Thymus (tissue), 11 donors: ENCODE measurements around the gene C16orf95. TPM values are rescaled to one million over a fixed set of nuclear protein-coding genes. Genes with fewer than 3 reads are reported as not detected.
A peak's percentile ranks its signal among the peaks of the same experiment; 100 is the strongest.

Source experiments
- DNase-seq, 9 donors: peaks; one replicate each; pipeline ENCODE4 v3.0.0-alpha.2; 2013; ENCODE audit warnings: low spot score in 9 of 9, low read depth in 6 of 9, missing footprints in 1 of 9
- H3K27ac ChIP-seq, 2 donors: one replicate each; pipeline ENCODE4 v1.5.1; 2013; ENCODE audit warnings: control low read depth in 1 of 2, low read depth in 1 of 2, low read length in 1 of 2, mild to moderate bottlenecking in 1 of 2, moderate library complexity in 1 of 2
- H3K27me3 ChIP-seq, 2 donors: one replicate each; pipeline ENCODE4 v1.5.1; 2013; ENCODE audit warnings: low read length in 1 of 2; ENCODE audit not compliant: control insufficient read depth in 2 of 2, insufficient read depth in 1 of 2
- H3K36me3 ChIP-seq, 2 donors: one replicate each; pipeline ENCODE4 v1.5.1; 2013; ENCODE audit warnings: low read length in 1 of 2, mild to moderate bottlenecking in 1 of 2, moderate library complexity in 1 of 2; ENCODE audit not compliant: control insufficient read depth in 2 of 2, insufficient read depth in 2 of 2
- H3K4me1 ChIP-seq, 2 donors: one replicate each; pipeline ENCODE4 v1.5.1; 2013; ENCODE audit warnings: low read length in 2 of 2; ENCODE audit not compliant: control insufficient read depth in 2 of 2, insufficient read depth in 2 of 2
- H3K4me3 ChIP-seq, 2 donors: one replicate each; pipeline ENCODE4 v1.5.1; 2013; ENCODE audit warnings: low read length in 2 of 2, control low read depth in 1 of 2, mild to moderate bottlenecking in 1 of 2
- H3K9me3 ChIP-seq, 2 donors: one replicate each; pipeline ENCODE4 v1.5.1; 2013; ENCODE audit warnings: low read length in 1 of 2, mild to moderate bottlenecking in 1 of 2; ENCODE audit not compliant: control insufficient read depth in 2 of 2, insufficient read depth in 1 of 2
- WGBS: extraction: QIAGEN DNeasy Blood & Tissue Kit; methylation state at CpG from one replicate; pipeline ENCODE4 v1.1.7; 2013; 5-methylcytosine and 5-hydroxymethylcytosine counted together
- polyA plus RNA-seq: library from polyadenylated mRNA; stranded (reverse); fragments of 200-250 nt; gene quantifications from one replicate; pipeline ENCODE4 v1.2.3, GENCODE V29; 2013
- total RNA-seq: library from RNA; stranded (reverse); fragments of 120-200 nt; gene quantifications from one replicate; pipeline ENCODE4 v1.2.4, GENCODE V29; 2013
- donor health status: healthy.

Gene C16orf95
- total and polyA plus RNA-seq, 2 donors = 2.9 to 5.0 TPM

DNA sequence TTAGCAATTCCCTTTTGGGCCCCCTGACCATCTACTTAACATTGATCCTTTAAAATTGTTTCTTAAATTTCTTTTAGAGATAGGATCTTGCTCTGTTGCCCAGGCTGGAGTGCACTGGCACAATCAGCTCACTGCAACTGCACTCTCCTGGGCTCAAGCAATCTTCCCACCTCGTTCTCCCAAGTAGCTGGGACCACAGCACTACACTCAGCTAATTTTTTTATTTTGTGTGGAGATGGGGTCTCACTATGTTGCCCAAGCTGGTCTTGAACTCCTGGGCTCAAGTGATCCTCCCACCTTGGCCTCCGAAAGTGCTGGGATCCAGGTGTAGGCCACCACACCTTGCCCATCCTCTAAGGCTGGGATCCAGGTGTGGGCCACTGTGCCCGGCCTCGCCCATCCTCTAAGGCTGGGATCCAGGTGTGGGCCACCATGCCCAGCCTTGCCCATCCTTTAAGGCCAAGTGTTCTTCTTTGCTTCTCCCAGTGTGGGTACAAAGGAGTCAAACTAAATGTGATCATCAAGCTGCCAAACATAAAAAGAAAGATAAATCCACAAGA is 13.2 kb downstream of the C16orf95 start:
- Histone ChIP-seq H3K27ac (peak overlapping the region in 1 of 2 donors; percentile 58), H3K4me1 (peaks cover 7 to 24% of the 10 kb centered on the region in 2 donors), H3K36me3 (peaks cover 0 to 3% of the 10 kb centered on the region in 2 donors), H3K9me3 (peaks cover 0 to 3% of the 10 kb centered on the region in 2 donors), H3K27me3 (no peaks in the 10 kb centered on the region), H3K4me3 (no peak overlapping the region)
- no peak for DNase-seq
- WGBS = 97% methylated on average over 4 of the region's 4 CpGs

DNA sequence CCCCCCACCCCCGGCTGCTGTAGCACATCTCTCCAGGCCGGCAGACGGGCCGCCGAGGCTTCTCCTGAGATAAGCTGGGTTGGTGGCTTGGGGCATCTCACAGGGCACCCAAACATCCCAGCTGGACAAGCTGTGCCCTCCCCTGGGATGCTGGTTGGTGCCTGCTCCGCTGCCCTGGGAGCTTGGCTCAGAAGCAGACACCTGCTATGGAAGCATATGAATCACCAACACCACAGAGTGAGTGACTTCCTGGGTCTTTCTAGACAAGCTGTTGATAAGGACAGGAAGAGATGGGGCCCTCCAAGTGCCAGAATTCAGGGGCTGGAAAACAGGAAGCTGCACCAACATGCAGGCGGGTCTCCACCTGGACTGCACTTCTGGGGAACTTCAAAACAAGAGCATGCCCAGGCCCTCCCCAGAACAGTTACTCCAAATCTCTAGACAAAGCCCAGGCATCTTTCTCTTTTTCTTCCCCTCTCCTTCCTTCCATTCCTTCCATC is 13.7 kb downstream of the C16orf95 start:
- H3K4me3 ChIP-seq = no peak overlapping the region
- WGBS = 70% methylated on average over 7 of the region's 7 CpGs

DNA sequence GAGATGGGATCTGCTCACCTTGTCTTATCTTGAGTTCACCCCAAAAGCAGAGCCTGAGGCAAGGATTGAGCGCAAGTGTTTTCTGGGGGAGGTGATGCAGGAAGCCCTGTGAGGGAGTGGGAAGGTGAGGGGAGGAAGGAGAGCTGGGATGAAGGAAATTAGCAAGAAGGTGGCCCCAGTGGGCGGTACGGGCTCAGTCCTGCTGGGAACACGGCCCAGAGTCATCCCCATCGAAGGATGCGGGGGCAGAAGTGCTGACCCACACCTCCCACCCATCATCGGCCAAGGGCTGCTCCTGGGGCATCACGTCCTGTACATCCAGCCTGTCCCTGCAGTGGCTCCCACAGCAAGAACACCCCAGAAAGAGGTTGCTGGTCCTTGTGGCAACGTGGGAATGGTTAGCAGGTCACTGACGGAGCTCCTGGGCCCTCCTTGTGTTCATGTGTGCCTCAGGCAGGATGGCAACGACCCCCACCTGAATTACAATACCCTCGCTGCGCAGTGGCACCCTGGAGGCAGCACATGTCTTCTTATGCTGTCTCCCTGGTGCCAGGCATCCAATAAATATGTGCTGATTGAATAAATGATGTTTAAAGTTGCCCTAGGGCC is 18.2 kb downstream of the C16orf95 start:
- Histone ChIP-seq H3K4me1 (peaks cover 7 to 11% of the 10 kb centered on the region in 2 donors), H3K36me3 (no peaks in the 10 kb centered on the region), H3K4me3 (no peak overlapping the region), H3K27ac (no peak overlapping the region), H3K27me3 (no peaks in the 10 kb centered on the region), H3K9me3 (no peaks in the 10 kb centered on the region)
- WGBS = 98% methylated on average over 13 of the region's 13 CpGs
- DNase-seq = no peak

More for the DNA sequence above, 13.7 kb downstream of the C16orf95 start:
- peak in 3 of 9 donors; percentile 31 to 66 (median 41) for DNase-seq
- H3K4me1 ChIP-seq = peaks cover 7 to 24% of the 10 kb centered on the region in 2 donors
- H3K36me3 ChIP-seq = no peaks in the 10 kb centered on the region
- H3K9me3 ChIP-seq = no peaks in the 10 kb centered on the region
- H3K27ac ChIP-seq = peak overlapping the region in 1 of 2 donors; percentile 58
- no peaks in the 10 kb centered on the region for H3K27me3 ChIP-seq

DNA sequence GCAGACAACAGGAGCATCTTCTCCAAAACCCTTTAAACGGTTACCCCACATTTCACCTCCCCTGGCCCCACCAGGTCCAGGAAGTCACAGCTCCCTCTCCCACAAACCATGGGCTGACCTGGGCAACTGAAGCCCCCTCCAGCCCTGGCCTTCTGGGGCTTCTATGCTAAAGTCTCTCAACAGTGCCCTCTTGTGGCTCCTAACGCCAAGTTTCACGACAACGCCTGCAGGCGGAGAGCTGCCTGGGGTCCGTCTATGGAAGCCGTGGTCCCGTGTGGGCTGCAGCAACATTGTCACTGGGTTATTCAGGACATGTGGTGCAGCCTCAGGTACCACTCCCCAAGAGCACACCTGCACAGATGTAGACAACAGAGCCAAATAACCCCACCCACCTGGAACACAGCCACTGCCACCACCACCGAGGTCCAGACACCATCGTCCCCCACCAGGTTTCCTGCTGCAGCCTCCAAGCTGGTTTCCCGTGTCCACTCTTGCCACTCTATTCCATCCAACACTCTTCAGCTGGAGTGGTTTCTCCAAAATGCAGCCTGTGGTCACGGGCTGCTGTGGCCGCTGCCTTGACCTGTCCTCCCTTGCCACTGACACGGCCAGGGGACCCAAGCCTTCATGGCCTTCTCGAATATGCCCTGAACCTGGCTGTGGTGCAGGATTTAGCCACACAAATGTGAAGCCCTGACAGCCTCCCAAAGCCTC is 19.1 kb downstream of the C16orf95 start:
- peaks cover 0 to 2% of the 10 kb centered on the region in 2 donors for H3K4me1 ChIP-seq
- no peaks in the 10 kb centered on the region for H3K9me3 ChIP-seq
- peak in 4 of 9 donors; percentile 34 to 65 (median 51) for DNase-seq
- 58% methylated on average over 15 of the region's 15 CpGs for WGBS
- H3K4me3 ChIP-seq = no peak overlapping the region
- H3K27me3 ChIP-seq = no peaks in the 10 kb centered on the region
- H3K36me3 ChIP-seq = no peaks in the 10 kb centered on the region
- no peak overlapping the region for H3K27ac ChIP-seq

DNA sequence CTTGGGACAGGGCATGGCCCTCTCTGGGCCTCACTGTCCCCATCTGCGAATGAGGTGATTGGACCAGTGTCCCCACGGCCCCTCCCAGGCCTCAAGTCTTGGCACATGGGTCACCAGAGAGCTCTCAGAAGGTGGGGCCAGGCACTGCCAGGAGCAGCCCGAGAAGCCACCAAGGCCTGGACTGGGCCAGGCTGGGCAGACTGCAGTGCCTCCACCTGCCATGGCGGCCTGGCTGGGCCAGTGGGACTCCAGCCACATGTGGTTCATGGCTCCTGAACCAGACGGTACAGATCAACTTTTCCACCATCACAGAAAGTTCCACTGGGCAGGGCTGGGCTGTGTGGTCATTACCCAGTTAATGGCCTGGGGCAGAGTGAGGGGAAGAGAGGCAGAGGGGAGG is 19.8 kb downstream of the C16orf95 start:
- no peak for DNase-seq
- WGBS = 97% methylated on average over 5 of the region's 5 CpGs

DNA sequence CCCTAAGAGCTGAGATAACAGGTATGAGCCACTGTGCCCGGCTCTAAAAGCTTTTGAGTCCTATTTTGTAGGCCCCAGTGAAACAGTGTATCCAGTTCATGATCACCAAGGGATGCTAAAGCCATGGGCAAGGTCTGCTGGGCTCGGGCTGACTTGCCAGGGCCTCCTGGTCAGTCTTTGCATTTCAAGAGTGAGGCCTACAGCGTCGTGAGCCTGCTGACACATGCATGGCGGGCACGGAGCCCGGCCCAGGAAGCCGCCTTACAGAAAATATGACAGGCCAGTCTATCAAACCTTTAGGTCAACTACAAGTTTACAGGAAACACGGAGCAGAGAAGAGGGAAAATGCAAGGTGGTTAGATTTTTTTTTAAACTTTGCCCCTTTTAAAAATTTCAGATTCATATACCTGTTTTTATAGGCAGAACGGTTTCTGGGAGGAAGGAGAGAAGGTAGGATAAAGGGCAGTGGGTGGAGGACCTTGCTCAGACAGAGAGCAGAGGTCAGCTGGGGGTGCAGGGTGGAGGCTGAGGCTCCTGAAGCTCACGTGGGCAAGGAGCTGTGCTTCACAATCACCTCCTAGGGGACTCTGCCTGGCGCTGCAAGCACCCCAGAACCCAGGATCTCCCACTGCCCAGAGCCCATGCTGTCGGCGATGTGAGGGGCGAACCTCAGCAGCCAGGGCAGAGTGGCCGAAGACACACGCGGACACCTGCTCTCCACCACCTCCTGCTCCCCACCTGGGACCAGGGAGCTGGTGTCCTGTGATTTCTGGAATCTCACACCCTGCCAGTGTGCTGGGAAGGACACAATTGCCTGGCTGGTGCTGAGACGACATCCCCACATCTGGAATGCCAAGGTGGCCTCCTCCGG is 21.3 kb downstream of the C16orf95 start:
- Histone ChIP-seq H3K27ac (no peak overlapping the region), H3K9me3 (no peaks in the 10 kb centered on the region), H3K27me3 (no peaks in the 10 kb centered on the region), H3K36me3 (no peaks in the 10 kb centered on the region), H3K4me1 (no peaks in the 10 kb centered on the region), H3K4me3 (no peak overlapping the region)
- WGBS = 92% methylated on average over 20 of the region's 20 CpGs
- DNase-seq = no peak

More for the DNA sequence above, 19.8 kb downstream of the C16orf95 start:
- H3K27ac ChIP-seq = no peak overlapping the region
- no peaks in the 10 kb centered on the region for H3K9me3 ChIP-seq
- H3K4me3 ChIP-seq = no peak overlapping the region
- no peaks in the 10 kb centered on the region for H3K36me3 ChIP-seq
- H3K4me1 ChIP-seq = no peaks in the 10 kb centered on the region
- no peaks in the 10 kb centered on the region for H3K27me3 ChIP-seq

DNA sequence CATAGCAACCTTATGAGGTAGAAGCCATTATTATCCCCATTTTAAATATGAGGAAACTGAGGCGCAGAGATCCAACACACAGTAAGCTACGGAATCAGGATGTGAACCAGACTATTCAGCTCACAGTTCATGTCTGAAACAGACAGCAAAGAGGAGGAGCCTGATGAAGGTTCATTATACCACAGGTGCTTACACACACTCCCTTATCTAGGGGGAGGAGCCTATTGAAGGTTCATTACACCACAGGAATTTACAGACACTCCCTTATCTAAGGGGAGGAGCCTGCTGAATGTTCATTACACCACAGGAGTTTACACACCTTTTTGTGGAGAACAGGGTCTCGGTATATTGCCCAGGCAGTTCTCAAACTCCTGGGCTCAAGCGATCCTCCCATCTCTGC is 21.9 kb downstream of the C16orf95 start:
- H3K27ac ChIP-seq = no peak overlapping the region

DNA sequence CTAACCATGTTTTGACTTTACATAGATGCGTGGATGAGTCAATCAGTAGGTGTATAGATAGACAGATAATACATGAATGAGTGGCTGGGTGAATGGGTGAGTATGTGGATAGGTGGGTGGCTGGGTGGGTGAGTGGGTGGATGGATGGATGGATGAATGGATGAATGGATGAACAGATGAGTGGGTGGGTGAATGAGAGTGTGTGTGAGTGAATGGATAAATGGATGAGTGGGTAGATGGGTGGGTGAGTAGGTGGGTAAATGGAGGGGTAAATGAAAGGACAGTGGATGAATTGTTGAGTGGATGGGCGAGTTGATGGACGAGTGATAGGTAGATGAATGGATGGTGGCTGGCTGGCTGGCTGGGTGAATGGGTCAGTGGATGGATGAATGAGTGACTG is 23.2 kb downstream of the C16orf95 start:
- Histone ChIP-seq H3K36me3 (no peaks in the 10 kb centered on the region), H3K27me3 (no peaks in the 10 kb centered on the region), H3K4me1 (no peaks in the 10 kb centered on the region), H3K9me3 (no peaks in the 10 kb centered on the region), H3K4me3 (no peak overlapping the region), H3K27ac (no peak overlapping the region)
- no peak for DNase-seq
- WGBS = 95% methylated on average over 3 of the region's 3 CpGs

More for the DNA sequence above, 21.9 kb downstream of the C16orf95 start:
- Histone ChIP-seq H3K4me1 (no peaks in the 10 kb centered on the region), H3K9me3 (no peaks in the 10 kb centered on the region), H3K27me3 (no peaks in the 10 kb centered on the region), H3K36me3 (no peaks in the 10 kb centered on the region), H3K4me3 (no peak overlapping the region)
- DNase-seq = peak in 3 of 9 donors; percentile 13 to 62 (median 18)
- 97% methylated on average over 4 of the region's 4 CpGs for WGBS
